Left ventricle myocardium inferior (tissue), 1 donor: ENCODE results near the gene ZCCHC7. TPM values are rescaled to one million over a fixed set of nuclear protein-coding genes. Genes with fewer than 3 reads are reported as not detected.
A peak's percentile ranks its signal among the peaks of the same experiment; 100 is the strongest.

Experiments
- DNase-seq: peaks from one replicate; pipeline ENCODE4 v3.0.0-alpha.2; 2020
- H3K27ac ChIP-seq: fragments of 200-600 bp; replicated peaks from 2 replicates; pipeline ENCODE4 v1.8.0; 2021
- H3K27me3 ChIP-seq: fragments of 200-600 bp; 2 replicates; pipeline ENCODE4 v1.8.0; 2021; ENCODE audit warnings: low read depth
- H3K36me3 ChIP-seq: fragments of 200-600 bp; 2 replicates; pipeline ENCODE4 v1.8.0; 2021
- H3K4me1 ChIP-seq: fragments of 200-600 bp; 2 replicates; pipeline ENCODE4 v1.8.0; 2021
- H3K4me3 ChIP-seq: fragments of 200-600 bp; 2 replicates; pipeline ENCODE4 v1.8.0; 2021; ENCODE audit warnings: mild to moderate bottlenecking, moderate library complexity
- H3K9me3 ChIP-seq: fragments of 200-600 bp; replicated peaks from 2 replicates; pipeline ENCODE4 v1.8.0; 2021
- CTCF ChIP-seq: fragments of 200-600 bp; IDR thresholded peaks from 2 replicates; pipeline ENCODE4 v1.8.0; 2021; ENCODE audit warnings: antibody characterized with exemption, mild to moderate bottlenecking, borderline replicate concordance
- intact Hi-C: fragments of 100-400 bp; cut with micrococcal nuclease; formaldehyde crosslinking; loops from one replicate; pipeline ENCODE4 v1.11.0; 2022
- total RNA-seq: library from RNA; stranded (reverse); fragmentation: NEBNext Ultra II Directional; extraction: Animal tissue kit (Norgen Biotek cat#: 25700); gene quantifications from one replicate; pipeline ENCODE4 v1.2.1, GENCODE V29; 2021
- donor health status: DM: no; HTN: yes; CAD: no; lungs with severe emphysema.

Gene ZCCHC7
- total RNA-seq, 1 donor from 2014 or later: 8.1 TPM

DNA sequence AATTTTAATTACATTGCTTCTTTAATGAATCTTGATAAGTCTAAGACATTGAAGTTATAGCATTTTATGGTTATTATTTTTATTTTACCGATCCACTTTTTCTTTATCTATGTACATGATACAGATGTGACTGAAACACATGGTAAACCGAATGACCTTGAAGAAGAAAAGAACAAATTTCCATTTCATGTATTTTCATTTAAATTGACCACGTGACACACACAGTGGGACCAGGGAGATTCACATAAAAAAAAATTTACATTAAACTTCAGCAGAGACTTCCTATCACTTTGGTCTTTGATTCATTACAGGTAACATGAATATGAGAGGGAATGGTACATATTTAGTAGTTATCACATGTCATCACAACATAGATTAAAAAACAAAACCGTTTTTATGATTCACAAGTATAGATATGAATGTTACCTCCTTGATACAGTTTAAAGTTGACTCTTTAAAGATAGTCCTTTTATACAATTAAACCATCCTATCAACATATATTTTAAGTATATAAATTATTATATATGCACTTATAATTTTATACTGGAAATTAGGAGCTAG, 133.1 kb downstream of the ZCCHC7 start:
- H3K4me1 ChIP-seq: peaks cover 2% of the 10 kb centered on the region
- no peak overlapping the region for H3K4me3 ChIP-seq
- no peak for TF ChIP-seq CTCF
- H3K27me3 ChIP-seq: no peaks in the 10 kb centered on the region
- H3K9me3 ChIP-seq: no peaks in the 10 kb centered on the region
- no peak for DNase-seq
- intact Hi-C loops: no loop called here
- peaks cover 7% of the 10 kb centered on the region for H3K36me3 ChIP-seq
- no peak overlapping the region for H3K27ac ChIP-seq

DNA sequence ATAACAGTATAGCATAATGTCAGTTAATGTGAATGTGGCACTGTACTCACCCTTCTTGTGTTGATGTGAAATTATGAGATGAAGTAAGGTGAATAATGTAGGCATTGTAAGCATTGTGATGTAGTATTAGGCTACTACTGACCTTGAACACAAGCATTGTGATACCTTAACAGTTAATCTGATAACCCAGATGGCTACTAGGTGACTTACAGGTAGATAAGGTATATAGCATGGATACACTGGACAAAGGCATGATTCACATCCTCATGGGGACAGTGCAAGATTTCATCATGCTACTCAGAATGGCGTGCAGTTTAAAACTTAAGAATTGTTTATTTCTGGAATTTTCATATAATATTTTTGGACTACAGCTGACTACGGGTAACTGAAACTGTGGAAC, 134.8 kb downstream of the ZCCHC7 start:
- Histone ChIP-seq H3K9me3 (no peaks in the 10 kb centered on the region), H3K36me3 (no peaks in the 10 kb centered on the region), H3K4me1 (no peaks in the 10 kb centered on the region), H3K27ac (no peak overlapping the region), H3K4me3 (no peak overlapping the region), H3K27me3 (no peaks in the 10 kb centered on the region)
- no peak for TF ChIP-seq CTCF
- intact Hi-C loops: no loop called here
- no peak for DNase-seq

- intact Hi-C loops: no loop called here
- Histone ChIP-seq H3K27me3 (no peaks in the 10 kb centered on the region), H3K4me1 (no peaks in the 10 kb centered on the region), H3K4me3 (no peak overlapping the region), H3K9me3 (no peaks in the 10 kb centered on the region), H3K36me3 (no peaks in the 10 kb centered on the region), H3K27ac (no peak overlapping the region)
- no peak for TF ChIP-seq CTCF
- no peak for DNase-seq
These were observed 135.8 kb downstream of the ZCCHC7 start for GRCh38 chr9:37255944-37256862.

GRCh38 chr9:37259951-37260350, 139.6 kb downstream of the ZCCHC7 start:
- Histone ChIP-seq H3K9me3 (no peaks in the 10 kb centered on the region), H3K27ac (no peak overlapping the region), H3K4me1 (no peaks in the 10 kb centered on the region), H3K27me3 (no peaks in the 10 kb centered on the region), H3K36me3 (no peaks in the 10 kb centered on the region), H3K4me3 (no peak overlapping the region)
- no peak for TF ChIP-seq CTCF
- no peak for DNase-seq
- intact Hi-C loops: loop anchor here (10.0 kb wide), 1 partner anchor 395 kb away; no protein-coding TSS in a partner anchor

- no peaks in the 10 kb centered on the region for H3K4me1 ChIP-seq
- TF ChIP-seq CTCF: peak; percentile 58
- no peaks in the 10 kb centered on the region for H3K9me3 ChIP-seq
- no peak overlapping the region for H3K4me3 ChIP-seq
- H3K27me3 ChIP-seq: no peaks in the 10 kb centered on the region
- intact Hi-C loops: loop anchor here (10.0 kb wide), 1 partner anchor 398 kb away; no protein-coding TSS in a partner anchor
- no peaks in the 10 kb centered on the region for H3K36me3 ChIP-seq
- no peak overlapping the region for H3K27ac ChIP-seq
- no peak for DNase-seq
These were observed 142.0 kb downstream of the ZCCHC7 start for GRCh38 chr9:37262410-37262809.
